HEK293 (cell line): Measurements from ENCODE around the gene PDAP1.

Source experiments
- CTCF ChIA-PET: fragments of 350-600 bp; formaldehyde crosslinking; extraction: SDS; loops from one replicate; lab custom pipeline; 2021; ENCODE audit warnings: antibody characterized with exemption; lab: Yijun Ruan, JAX
- POLR2A ChIA-PET: fragments of 300-600 bp; formaldehyde crosslinking; extraction: SDS; loops from one replicate; lab custom pipeline; 2020; ENCODE audit warnings: antibody characterized with exemption, inconsistent platforms; lab: Yijun Ruan, JAX
- H3K27ac ChIP-seq: fragments of 200-500 bp; sonication (Bioruptor generic); 2 replicates; pipeline ENCODE4 v1.5.1; 2014; ENCODE audit warnings: low read depth, low read length, control low read depth, inconsistent platforms; ENCODE audit errors: extremely low read depth
- H3K36me3 ChIP-seq, 2 experiments: fragments of 200-500 bp in 1 of 2; sonication (Bioruptor generic) in 1 of 2; 1 replicate in 1 of 2; 2 replicates in 1 of 2; pipeline ENCODE4 v1.5.1; 2014 to 2017; ENCODE audit warnings: inconsistent platforms in 2 of 2, low read length in 2 of 2; ENCODE audit not compliant: control insufficient read depth in 2 of 2, insufficient read depth in 1 of 2
- H3K4me1 ChIP-seq: fragments of 200-500 bp; sonication (Bioruptor generic); 2 replicates; pipeline ENCODE4 v1.5.1; 2014; ENCODE audit warnings: mild to moderate bottlenecking, low read length, inconsistent platforms; ENCODE audit not compliant: control insufficient read depth, insufficient read depth
- H3K4me3 ChIP-seq: 2 replicates; pipeline ENCODE4 v1.5.1; 2011; ENCODE audit warnings: low read depth, mild to moderate bottlenecking, control low read depth, low read length, moderate library complexity
- H3K9me3 ChIP-seq: fragments of 200-500 bp; sonication (Bioruptor generic); 2 replicates; pipeline ENCODE4 v1.5.1; 2014; ENCODE audit warnings: low read depth, low read length, inconsistent platforms; ENCODE audit not compliant: control insufficient read depth, insufficient read depth
- GLI2 ChIP-seq: fragments of 450-650 bp; formaldehyde crosslinking; IDR thresholded peaks from 2 replicates; pipeline ENCODE4; 2017; ENCODE audit warnings: missing biosample characterization, missing genetic modification characterization, low read depth, borderline replicate concordance
- HIC1 ChIP-seq: fragments of 450-650 bp; formaldehyde crosslinking; IDR thresholded peaks from 2 replicates; pipeline ENCODE4 v1.5.1; 2016; ENCODE audit warnings: missing biosample characterization, missing genetic modification characterization
- KLF1 ChIP-seq: fragments of 450-650 bp; formaldehyde crosslinking; IDR thresholded peaks from 2 replicates; pipeline ENCODE4 v1.5.1; 2016; ENCODE audit warnings: missing biosample characterization, missing genetic modification characterization
- KLF7 ChIP-seq: fragments of 450-650 bp; formaldehyde crosslinking; IDR thresholded peaks from 2 replicates; pipeline ENCODE4 v1.5.1; 2016; ENCODE audit warnings: missing biosample characterization, missing genetic modification characterization, borderline replicate concordance
- PATZ1 ChIP-seq: fragments of 450-650 bp; formaldehyde crosslinking; IDR thresholded peaks from 2 replicates; pipeline ENCODE4 v1.5.1; 2016; ENCODE audit warnings: missing biosample characterization, missing genetic modification characterization
- SP3 ChIP-seq: fragments of 450-650 bp; formaldehyde crosslinking; IDR thresholded peaks from 2 replicates; pipeline ENCODE4 v1.5.1; 2016; ENCODE audit warnings: missing biosample characterization, missing genetic modification characterization
- ZBTB44 ChIP-seq: fragments of 450-650 bp; IDR thresholded peaks from 2 replicates; pipeline ENCODE4 v1.5.1; 2018; ENCODE audit warnings: missing biosample characterization, mild to moderate bottlenecking, missing genetic modification characterization
- ZEB2 ChIP-seq: fragments of 450-650 bp; formaldehyde crosslinking; IDR thresholded peaks from 2 replicates; pipeline ENCODE4 v1.5.1; 2016; ENCODE audit warnings: missing biosample characterization, missing genetic modification characterization
- ZNF26 ChIP-seq: fragments of 450-650 bp; formaldehyde crosslinking; IDR thresholded peaks from 2 replicates; pipeline ENCODE4 v1.5.1; 2016; ENCODE audit warnings: missing biosample characterization, missing genetic modification characterization
- ZNF354C ChIP-seq: fragments of 450-650 bp; formaldehyde crosslinking; IDR thresholded peaks from 2 replicates; pipeline ENCODE4 v1.5.1; 2016; ENCODE audit warnings: missing biosample characterization, missing genetic modification characterization, low read depth, borderline replicate concordance
- ZNF394 ChIP-seq: fragments of 450-650 bp; formaldehyde crosslinking; IDR thresholded peaks from 2 replicates; pipeline ENCODE4 v1.5.1; 2016; ENCODE audit warnings: missing biosample characterization, missing genetic modification characterization, mild to moderate bottlenecking, moderate library complexity, borderline replicate concordance
- ZNF677 ChIP-seq: fragments of 450-650 bp; IDR thresholded peaks from 2 replicates; pipeline ENCODE4 v1.5.0; 2018; ENCODE audit warnings: missing biosample characterization, mild to moderate bottlenecking, missing genetic modification characterization, moderate library complexity
- ZNF692 ChIP-seq: fragments of 450-650 bp; formaldehyde crosslinking; IDR thresholded peaks from 2 replicates; pipeline ENCODE4 v1.5.1; 2016; ENCODE audit warnings: missing biosample characterization, missing genetic modification characterization
- ZXDB ChIP-seq: fragments of 450-650 bp; formaldehyde crosslinking; IDR thresholded peaks from 2 replicates; pipeline ENCODE4 v1.5.1; 2016; ENCODE audit warnings: missing biosample characterization, missing genetic modification characterization

The PDAP1 gene

GRCh38 chr7:99408379-99409191 is at the start of gene PDAP1, which contains the start of gene BUD31 (continued):
- TF ChIP-seq KLF7 (tag by site-specific recombination), result peak; percentile 96
- TF ChIP-seq SP3 (tag by site-specific recombination), result peak; percentile 87
- TF ChIP-seq GLI2 (tag by site-specific recombination), result no peak
- TF ChIP-seq ZNF692 (tag by site-specific recombination), result peak; percentile 63; the same call in 1 of the 2 replicates
- TF ChIP-seq ZNF26 (tag by site-specific recombination), result no peak
- TF ChIP-seq ZNF354C (tag by site-specific recombination), result no peak
- peak; percentile 12; the same call in 1 of the 2 replicates for TF ChIP-seq ZBTB44 (tag by site-specific recombination)
- TF ChIP-seq ZNF677 (tag by site-specific recombination), result no peak
- TF ChIP-seq ZEB2 (tag by site-specific recombination), result peak; percentile 94
- peak; percentile 63 for TF ChIP-seq KLF1
- TF ChIP-seq HIC1 (tag by site-specific recombination), result peak; percentile 81
- TF ChIP-seq ZXDB (tag by site-specific recombination), result peak; percentile 91

GRCh38 chr7:99457650-99458493 is 49.5 kb upstream of the PDAP1 start:
- Histone ChIP-seq H3K27ac (no peak overlapping the region; the same call in 1 of the 2 replicates), H3K4me3 (no peak overlapping the region), H3K36me3 (peaks cover 11 to 87% of the 10 kb centered on the region in 2 experiments; a peak in 2 of 3 replicates), H3K9me3 (no peaks in the 10 kb centered on the region), H3K4me1 (no peaks in the 10 kb centered on the region)
- TF ChIP-seq ZNF394 (tag by site-specific recombination) (no peak), PATZ1 (tag by site-specific recombination) (no peak)
- POLR2A ChIA-PET, result interaction anchor here (1.5 kb wide), 1 partner anchor 19 kb away, joined by 4 read pairs; the partner anchor contains the start of genes CPSF4 and PTCD1
- CTCF ChIA-PET, result no interaction called here
